GM12878 (cell line): ENCODE results near the gene ADAMTS4. TPM values are rescaled to one million over a fixed set of nuclear protein-coding genes. Genes with fewer than 3 reads are reported as not detected.

Source experiments
- CEBPB ChIP-seq, 2 experiments: fragments of 150-350 bp in 1 of 2; IDR thresholded peaks; 2 replicates each; pipeline ENCODE4 v1.6.1; 2012 to 2014; ENCODE audit warnings: low read depth in 2 of 2, low read length in 2 of 2, borderline replicate concordance in 1 of 2, inconsistent platforms in 1 of 2
- CUX1 ChIP-seq: IDR thresholded peaks from 2 replicates; pipeline ENCODE4 v1.6.1; 2012; ENCODE audit warnings: improper control_type of control experiment, low read depth, low read length; ENCODE audit not compliant: insufficient replicate concordance
- GATAD2B ChIP-seq: fragments of 450-650 bp; conservative IDR thresholded peaks from 2 replicates; pipeline ENCODE4 v1.6.1; 2017; ENCODE audit warnings: low read depth, mild to moderate bottlenecking, moderate library complexity
- NRF1 ChIP-seq: conservative IDR thresholded peaks from 2 replicates; pipeline ENCODE4 v1.6.1; 2011; ENCODE audit warnings: mild to moderate bottlenecking, low read depth, low read length, improper control_type of control experiment
- polyA plus RNA-seq, 11 experiments: library from polyadenylated mRNA; depleted of rRNA in 4 of 11; unstranded in 6 of 11; stranded (reverse) in 5 of 11; fragments of >200 nt; fragmentation: Nextera tagmentation in 4 of 11; fragmentation: Illumina TruSeq in 1 of 11; extraction: Ambion mirVana in 4 of 11; extraction: Trizol in 1 of 11; gene quantifications; 1 replicate in 1 of 11; 2 replicates in 10 of 11; pipeline versions ENCODE4 v1.2.1 to v1.2.3, GENCODE V29; 2011 to 2016; ENCODE audit warnings: inconsistent platforms in 2 of 11, missing spikeins in 2 of 11, low read depth in 1 of 11
- total RNA-seq, 4 experiments: library from RNA; depleted of rRNA in 3 of 4; stranded (reverse); fragments of >200 nt in 3 of 4; fragmentation: Illumina TruSeq in 1 of 4; extraction: Trizol in 1 of 4; gene quantifications; 2 replicates each; pipeline versions ENCODE4 v1.2.1 to v1.2.3, GENCODE V29; 2013 to 2021

The ADAMTS4 gene
- total and polyA plus RNA-seq, 10 of the 15 experiments (the other 5 are each of a cell fraction or from before 2014, with no cell fraction given): 0.01 to 0.13 (median 0.05) TPM; not detected in 2

DNA sequence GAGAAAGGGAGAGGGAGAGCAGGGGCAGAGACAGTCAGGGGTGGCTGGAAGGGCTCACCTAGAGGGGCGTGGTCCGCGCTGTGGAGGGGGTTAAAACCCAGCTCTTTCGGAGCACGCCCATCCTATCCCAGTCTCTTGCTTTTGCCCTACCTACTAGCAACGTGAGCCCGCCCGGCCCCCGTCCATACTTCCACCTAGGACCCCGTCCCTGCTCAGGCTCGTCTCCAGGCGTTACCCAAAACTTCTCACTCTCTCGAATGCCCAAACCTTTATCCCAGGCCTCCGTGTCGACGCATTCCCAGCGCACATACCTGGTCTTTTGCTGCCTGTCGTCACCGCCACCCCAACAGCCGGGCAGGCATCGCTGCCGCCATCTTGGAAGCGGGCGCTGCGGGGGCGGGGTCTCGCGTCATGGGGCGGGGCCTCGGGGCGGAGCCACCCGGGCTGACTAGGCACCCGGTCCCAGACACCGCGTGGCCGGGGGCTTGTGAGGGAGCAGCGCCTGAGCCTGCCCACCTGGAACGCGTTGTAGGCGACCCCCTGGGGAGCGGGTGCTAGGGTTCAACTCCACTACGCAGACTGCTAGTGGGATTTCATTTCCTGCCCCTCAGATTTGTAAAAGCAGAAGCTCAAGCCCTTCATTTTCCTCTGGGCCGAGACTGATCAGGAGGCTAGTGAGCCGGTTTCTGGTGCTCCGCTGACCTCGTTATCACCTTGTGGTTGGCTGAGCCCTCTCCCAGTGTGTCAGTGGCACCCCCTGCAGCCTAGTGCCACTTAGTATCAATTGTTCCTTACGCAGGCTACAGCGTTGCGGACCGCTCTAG, 21.5 kb downstream of the ADAMTS4 start, which contains the start of gene B4GALT3 (continued):
- TF ChIP-seq NRF1: no peak
- TF ChIP-seq CUX1: no peak
- no peak for TF ChIP-seq GATAD2B
- no peak for TF ChIP-seq CEBPB (IDR thresholded peaks at IDR 0.05; ENCODE audit: borderline replicate concordance in 1 of 2, low read depth in 2 of 2, low read length in 2 of 2)
